ENCODE data around the gene PAX3.

The PAX3 gene

DNA sequence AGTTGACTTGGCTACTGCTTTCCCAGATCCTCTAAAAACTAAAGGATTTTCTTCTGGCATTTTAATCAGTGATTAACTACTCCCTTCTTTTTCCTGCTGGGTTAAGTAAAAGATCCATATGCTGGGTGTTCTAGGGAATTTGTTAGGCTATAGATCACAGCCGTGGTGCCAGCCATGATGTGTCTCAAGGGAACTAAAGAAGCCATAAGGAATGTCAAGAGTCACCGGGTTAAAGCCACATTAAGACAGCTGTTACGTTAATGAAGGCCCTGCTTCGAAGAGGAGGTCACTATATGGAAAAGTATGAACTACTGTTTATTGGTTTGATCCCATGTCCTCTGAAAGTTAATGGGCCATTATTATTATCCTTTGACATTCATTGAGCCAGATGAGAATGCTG lies 70.7 kb downstream of the PAX3 start:
- DNase-seq (ENCODE audit: extremely low spot score): no peak
- CTCF ChIA-PET: no interaction called here
- POLR2A ChIA-PET: no interaction called here
- TF ChIP-seq ELF4 (IDR thresholded peaks at IDR 0.05) (no peak), SP1 (IDR thresholded peaks at IDR 0.05) (no peak), CTBP1 (IDR thresholded peaks at IDR 0.05; ENCODE audit: borderline replicate concordance) (no peak), FOXM1 (IDR thresholded peaks at IDR 0.05; ENCODE audit: borderline replicate concordance) (no peak)

DNA sequence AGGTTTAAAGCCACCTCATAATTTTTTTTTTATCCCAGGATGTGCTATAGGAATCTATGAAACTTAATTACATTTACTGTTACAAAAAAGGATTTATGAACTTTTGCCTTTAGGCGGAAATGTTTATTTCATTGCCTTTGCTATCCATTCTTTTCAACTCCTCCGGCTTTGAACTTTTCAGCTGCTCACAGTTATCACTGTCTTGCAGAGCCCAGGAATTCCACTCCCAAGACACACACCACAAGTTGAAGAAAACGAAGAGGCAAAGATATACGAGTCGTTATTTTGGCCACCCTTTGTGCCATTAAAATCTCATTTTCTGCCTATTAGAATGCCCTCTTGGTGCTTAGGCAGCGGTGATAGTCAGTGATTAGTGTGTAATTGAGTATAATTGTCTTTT lies 80.0 kb downstream of the PAX3 start:
- TF ChIP-seq CTBP1 (IDR thresholded peaks at IDR 0.05; ENCODE audit: borderline replicate concordance) (no peak), HDGF (IDR thresholded peaks at IDR 0.05; ENCODE audit: borderline replicate concordance) (no peak), FOXK2 (IDR thresholded peaks at IDR 0.05) (no peak), SUZ12 (IDR thresholded peaks at IDR 0.05) (no peak), ELF4 (IDR thresholded peaks at IDR 0.05) (no peak), FOXM1 (IDR thresholded peaks at IDR 0.05; ENCODE audit: borderline replicate concordance) (no peak), LEF1 (IDR thresholded peaks at IDR 0.05; ENCODE audit: borderline replicate concordance) (no peak), L3MBTL2 (conservative IDR thresholded peaks at IDR 0.05) (no peak), FOXA1 (IDR thresholded peaks at IDR 0.05) (no peak), NFRKB (IDR thresholded peaks at IDR 0.05) (no peak), ZNF384 (IDR thresholded peaks at IDR 0.05) (no peak), TARDBP (IDR thresholded peaks at IDR 0.05) (no peak), ARNT (IDR thresholded peaks at IDR 0.05) (no peak), SP1 (IDR thresholded peaks at IDR 0.05) (no peak)
- TF ChIP-seq, protein P1, sequence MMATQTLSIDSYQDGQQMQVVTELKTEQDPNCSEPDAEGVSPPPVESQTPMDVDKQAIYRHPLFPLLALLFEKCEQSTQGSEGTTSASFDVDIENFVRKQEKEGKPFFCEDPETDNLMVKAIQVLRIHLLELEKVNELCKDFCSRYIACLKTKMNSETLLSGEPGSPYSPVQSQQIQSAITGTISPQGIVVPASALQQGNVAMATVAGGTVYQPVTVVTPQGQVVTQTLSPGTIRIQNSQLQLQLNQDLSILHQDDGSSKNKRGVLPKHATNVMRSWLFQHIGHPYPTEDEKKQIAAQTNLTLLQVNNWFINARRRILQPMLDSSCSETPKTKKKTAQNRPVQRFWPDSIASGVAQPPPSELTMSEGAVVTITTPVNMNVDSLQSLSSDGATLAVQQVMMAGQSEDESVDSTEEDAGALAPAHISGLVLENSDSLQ (IDR thresholded peaks at IDR 0.05): no peak

DNA sequence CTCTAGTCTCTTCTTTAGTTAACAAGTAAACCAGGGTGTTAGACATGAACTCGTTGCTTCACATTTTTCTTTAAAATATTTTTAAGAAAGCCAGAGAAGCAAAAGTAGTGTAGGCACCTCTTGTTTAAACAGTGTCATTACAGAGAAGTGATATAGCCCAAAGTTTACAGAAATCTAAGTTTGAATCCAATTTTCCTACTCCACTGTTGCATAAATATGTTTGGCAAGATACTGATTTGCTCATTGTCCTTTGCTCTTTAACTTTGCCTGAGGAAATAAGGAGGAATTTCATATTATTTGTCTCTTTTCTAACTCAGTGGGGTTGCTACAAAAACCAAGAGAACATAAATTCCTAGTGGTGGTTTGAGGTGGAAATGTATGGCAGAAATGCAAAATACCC lies 81.1 kb downstream of the PAX3 start:
- no peak for TF ChIP-seq NFRKB (IDR thresholded peaks at IDR 0.05)
- TF ChIP-seq ELF4 (IDR thresholded peaks at IDR 0.05): no peak
- no peak for TF ChIP-seq L3MBTL2 (conservative IDR thresholded peaks at IDR 0.05)
- TF ChIP-seq CTBP1 (IDR thresholded peaks at IDR 0.05; ENCODE audit: borderline replicate concordance): no peak
- no peak for TF ChIP-seq FOXK2 (IDR thresholded peaks at IDR 0.05)
- TF ChIP-seq LEF1 (IDR thresholded peaks at IDR 0.05; ENCODE audit: borderline replicate concordance): no peak
- no peak for TF ChIP-seq TARDBP (IDR thresholded peaks at IDR 0.05)
- no peak for TF ChIP-seq SUZ12 (IDR thresholded peaks at IDR 0.05)
- TF ChIP-seq ZNF384 (IDR thresholded peaks at IDR 0.05): no peak
- no peak for TF ChIP-seq ARNT (IDR thresholded peaks at IDR 0.05)
- TF ChIP-seq HDGF (IDR thresholded peaks at IDR 0.05; ENCODE audit: borderline replicate concordance): no peak
- no peak for TF ChIP-seq FOXA1 (IDR thresholded peaks at IDR 0.05)
- no peak for TF ChIP-seq BHLHE40 (IDR thresholded peaks at IDR 0.05; ENCODE audit: borderline replicate concordance)
- TF ChIP-seq SP1 (IDR thresholded peaks at IDR 0.05): no peak
- TF ChIP-seq FOXM1 (IDR thresholded peaks at IDR 0.05; ENCODE audit: borderline replicate concordance): no peak
- TF ChIP-seq, protein P1 (IDR thresholded peaks at IDR 0.05): no peak
- POLR2A ChIA-PET: no interaction called here

More for the DNA sequence above, 80.0 kb downstream of the PAX3 start:
- DNase-seq (ENCODE audit: extremely low spot score): no peak
- ChIA-PET CTCF (no interaction called here), POLR2A (no interaction called here)

DNA sequence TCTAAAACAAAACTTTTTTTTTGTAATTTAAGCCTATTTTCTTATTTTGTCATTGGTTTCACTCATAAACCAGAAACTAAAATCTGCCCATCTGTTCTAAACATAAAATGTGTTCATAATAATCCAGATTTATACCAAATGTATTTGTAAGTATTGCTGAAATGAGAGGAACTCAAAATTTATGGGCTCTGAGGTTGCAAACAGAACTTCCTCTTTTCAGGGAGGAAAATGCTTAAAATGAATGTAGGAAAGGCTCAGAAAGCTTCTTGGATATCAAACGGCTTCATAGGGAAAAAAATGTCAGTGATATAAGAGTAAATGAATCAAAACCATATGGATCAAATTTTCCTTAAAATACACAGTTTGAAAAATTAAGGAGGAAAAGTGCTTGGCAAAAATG lies 83.9 kb downstream of the PAX3 start:
- CTCF ChIA-PET: no interaction called here
- TF ChIP-seq SUZ12 (IDR thresholded peaks at IDR 0.05) (no peak), HDGF (IDR thresholded peaks at IDR 0.05; ENCODE audit: borderline replicate concordance) (no peak), ARNT (IDR thresholded peaks at IDR 0.05) (no peak), L3MBTL2 (conservative IDR thresholded peaks at IDR 0.05) (no peak), ZNF384 (IDR thresholded peaks at IDR 0.05) (no peak)
- DNase-seq (ENCODE audit: extremely low spot score): no peak
- POLR2A ChIA-PET: no interaction called here

More for the DNA sequence above, 81.1 kb downstream of the PAX3 start:
- DNase-seq (ENCODE audit: extremely low spot score): no peak
- CTCF ChIA-PET: no interaction called here

DNA sequence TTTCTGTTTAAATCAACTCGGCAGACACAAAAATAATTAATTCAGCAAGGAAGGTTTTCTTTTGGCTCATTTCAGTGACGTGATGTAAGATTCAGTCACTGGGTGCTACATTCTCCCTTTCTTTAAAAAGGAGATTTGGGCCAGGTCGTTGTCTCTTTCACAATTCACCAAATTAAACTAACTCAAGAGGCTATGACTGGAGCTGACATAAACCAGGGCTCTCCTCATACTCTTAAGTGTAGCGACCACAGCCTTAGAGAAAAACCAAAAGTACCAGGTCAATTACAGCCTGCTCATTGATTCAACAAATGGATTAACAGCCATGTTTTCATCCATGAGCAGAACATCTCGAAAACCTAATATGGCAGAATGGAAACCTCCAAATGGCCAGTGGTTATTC lies 85.7 kb downstream of the PAX3 start:
- no peak for DNase-seq (ENCODE audit: extremely low spot score)
- CTCF ChIA-PET: no interaction called here
- TF ChIP-seq, protein P1 (IDR thresholded peaks at IDR 0.05): no peak
- no peak for TF ChIP-seq SP1 (IDR thresholded peaks at IDR 0.05)
- TF ChIP-seq ELF4 (IDR thresholded peaks at IDR 0.05): no peak
- no peak for TF ChIP-seq BHLHE40 (IDR thresholded peaks at IDR 0.05; ENCODE audit: borderline replicate concordance)
- no peak for TF ChIP-seq LEF1 (IDR thresholded peaks at IDR 0.05; ENCODE audit: borderline replicate concordance)
- no peak for TF ChIP-seq SUZ12 (IDR thresholded peaks at IDR 0.05)
- POLR2A ChIA-PET: no interaction called here

DNA sequence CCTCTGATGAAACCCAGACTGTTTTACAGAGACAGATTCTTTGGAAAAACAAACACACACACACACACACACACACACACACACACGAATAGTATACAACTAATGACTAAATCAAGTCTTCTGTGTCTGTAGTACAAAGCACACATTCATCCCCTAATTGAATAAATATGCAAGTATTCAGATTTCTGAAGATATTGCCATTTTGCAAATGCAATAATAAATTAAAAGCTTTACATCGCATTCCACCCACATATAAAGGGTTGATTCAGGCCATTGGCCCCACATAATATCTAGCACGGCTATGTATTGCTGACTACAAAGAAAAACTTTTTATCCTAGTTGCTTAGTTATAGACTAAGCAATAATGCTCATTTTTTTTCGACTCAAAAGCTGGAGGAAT lies 86.2 kb downstream of the PAX3 start:
- no peak for DNase-seq (ENCODE audit: extremely low spot score)
- TF ChIP-seq BHLHE40 (IDR thresholded peaks at IDR 0.05; ENCODE audit: borderline replicate concordance) (no peak), L3MBTL2 (conservative IDR thresholded peaks at IDR 0.05) (no peak), HDGF (IDR thresholded peaks at IDR 0.05; ENCODE audit: borderline replicate concordance) (no peak), ARNT (IDR thresholded peaks at IDR 0.05) (no peak)
- ChIA-PET CTCF (no interaction called here), POLR2A (no interaction called here)

DNA sequence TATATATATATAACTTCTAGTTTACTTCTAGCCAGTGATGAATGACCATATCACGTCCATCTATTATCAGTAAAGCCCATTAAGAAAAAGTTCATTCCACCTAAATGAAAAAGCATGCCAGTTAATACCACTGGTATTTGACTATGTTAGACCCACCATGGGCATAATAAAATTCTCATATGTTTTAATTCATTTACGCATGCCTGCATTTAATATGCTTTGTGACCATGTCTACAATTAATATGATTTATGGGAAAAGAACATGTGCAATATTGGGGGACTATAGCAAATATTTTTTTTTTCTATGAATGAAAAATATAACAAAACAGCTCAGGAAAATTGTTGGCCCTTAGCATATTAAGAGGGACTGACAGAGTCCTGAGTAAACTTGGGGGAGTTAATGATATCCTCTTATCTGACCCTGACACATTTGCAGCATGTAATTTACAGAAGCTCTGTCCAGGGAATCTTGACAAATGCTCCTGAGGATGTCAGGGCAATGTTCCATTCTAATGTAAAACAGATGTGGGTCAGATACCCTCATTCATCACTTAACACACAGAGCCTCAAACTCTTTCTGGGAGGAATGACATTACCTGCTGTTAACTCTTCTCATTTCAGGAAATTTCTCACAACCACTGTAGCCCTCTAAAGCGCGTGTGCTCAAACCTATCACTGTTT lies 90.6 kb downstream of the PAX3 start:
- CTCF ChIA-PET: no interaction called here
- POLR2A ChIA-PET: no interaction called here
- TF ChIP-seq L3MBTL2 (conservative IDR thresholded peaks at IDR 0.05): no peak
- TF ChIP-seq ARNT (IDR thresholded peaks at IDR 0.05): no peak
- no peak for TF ChIP-seq FOXK2 (IDR thresholded peaks at IDR 0.05)
- no peak for TF ChIP-seq LEF1 (IDR thresholded peaks at IDR 0.05; ENCODE audit: borderline replicate concordance)
- TF ChIP-seq, protein P1 (IDR thresholded peaks at IDR 0.05): peak; percentile 77
- DNase-seq (ENCODE audit: extremely low spot score): no peak
